Iris pigment epithelial cell (primary cell): ENCODE data around the gene PLCD3.

Source experiments
- DNase-seq: peaks from one replicate; pipeline ENCODE4 v3.0.0-alpha.2; 2011; ENCODE audit warnings: low read depth

PLCD3 gene

DNA sequence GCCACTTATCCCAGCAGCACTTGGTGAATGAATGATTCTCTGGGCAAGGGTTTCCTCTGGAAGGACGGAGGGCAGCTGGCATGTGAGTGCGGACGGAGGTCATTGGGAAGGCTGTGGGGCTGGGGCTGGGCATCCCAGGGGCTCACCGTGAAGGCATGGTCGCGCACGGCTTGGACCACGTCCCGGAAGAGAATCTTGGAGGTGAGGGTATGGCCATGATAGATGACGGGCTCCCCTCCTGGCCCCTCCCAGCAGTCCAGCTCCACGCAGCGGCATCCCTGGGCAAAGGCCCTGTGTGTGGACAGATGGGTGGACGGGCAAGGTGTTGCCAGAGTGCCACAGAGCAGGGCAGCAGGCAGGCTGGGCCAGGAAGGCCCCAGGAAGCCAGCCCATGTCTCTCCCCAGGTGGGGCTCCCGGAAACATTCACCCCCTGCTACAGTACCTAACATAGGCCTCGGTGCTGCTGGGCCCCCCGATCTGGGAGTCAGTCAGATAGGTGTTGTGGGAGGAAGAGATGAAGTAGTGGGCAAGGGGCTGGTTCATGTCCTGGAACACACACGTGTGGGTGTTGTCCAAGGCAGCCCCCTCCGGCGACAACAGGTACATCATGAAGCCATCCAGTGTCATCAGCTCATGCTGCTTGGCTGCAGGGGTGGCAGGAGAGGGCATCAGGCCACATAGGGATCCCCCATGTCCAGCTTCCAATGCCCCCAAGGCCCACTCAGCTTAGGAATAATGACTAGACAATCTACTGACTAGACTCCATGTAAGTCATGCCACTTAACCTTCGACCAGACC is 14.3 kb downstream of the PLCD3 start:
- no peak for DNase-seq

DNA sequence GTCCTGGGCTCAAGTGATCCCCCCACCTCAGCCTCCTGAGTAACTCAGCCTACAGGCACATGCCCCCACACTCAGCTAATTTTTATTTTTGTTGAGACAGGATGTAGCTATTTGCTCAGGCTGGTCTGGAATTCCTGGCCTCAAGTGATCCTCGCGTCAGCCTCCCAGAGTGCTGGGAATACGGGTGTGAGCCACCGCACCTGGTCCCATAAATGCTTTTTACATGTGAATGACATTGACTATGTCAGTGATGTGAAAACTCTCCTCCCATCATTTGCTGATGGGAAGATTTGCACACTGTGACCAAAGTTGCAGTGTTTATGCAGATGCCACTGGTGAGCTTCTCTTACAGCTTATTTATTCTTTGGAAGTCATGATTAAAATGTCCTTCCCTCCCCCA is 15.0 kb downstream of the PLCD3 start:
- no peak for DNase-seq

DNA sequence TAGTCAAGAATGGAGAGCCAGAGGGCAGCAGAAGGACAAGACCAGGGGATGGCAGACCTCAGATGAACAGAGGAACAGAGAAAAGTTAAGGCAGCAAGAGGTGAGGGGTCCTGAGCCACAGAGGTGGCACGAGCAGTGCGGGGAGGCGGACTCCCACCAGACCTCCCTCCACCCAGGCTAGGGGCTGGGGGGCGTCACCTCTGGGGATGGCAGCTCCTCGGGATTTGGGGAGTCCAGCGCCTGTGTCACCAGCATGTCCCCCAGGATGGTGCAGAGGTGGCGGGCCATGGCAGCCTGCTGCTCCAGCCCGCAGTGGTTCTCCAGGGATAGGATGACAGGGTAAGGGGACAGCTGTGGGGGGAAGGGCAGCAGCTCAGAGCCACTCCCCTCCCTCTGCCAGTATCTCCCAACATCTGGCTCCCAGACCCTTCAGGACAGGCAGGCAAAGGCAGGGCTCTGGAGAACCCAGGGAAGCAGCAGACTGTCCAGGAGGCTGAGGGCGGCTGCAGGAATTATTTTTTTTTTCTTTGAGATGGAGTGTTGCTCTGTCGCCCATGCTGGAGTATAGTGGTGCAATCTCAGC is 15.8 kb downstream of the PLCD3 start:
- no peak for DNase-seq

DNA sequence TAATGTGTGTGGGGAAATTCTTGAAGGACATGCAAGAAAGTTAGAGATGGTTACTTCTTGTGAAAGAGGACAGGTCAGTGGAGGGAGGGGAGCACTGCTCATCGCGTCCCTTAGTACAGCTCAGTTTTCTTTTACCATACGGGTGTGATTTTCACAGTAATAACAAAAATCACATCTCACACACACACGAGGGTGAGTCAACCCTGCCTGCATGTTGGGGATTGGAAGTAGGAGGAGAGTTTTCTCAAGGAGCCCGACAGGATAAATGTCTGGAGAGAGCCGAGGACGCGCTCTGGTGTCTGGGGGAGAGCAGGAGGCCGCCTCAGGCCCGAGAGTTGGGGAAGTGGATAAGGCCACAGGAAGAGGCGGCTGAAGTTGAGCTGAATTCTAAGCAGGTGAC is 16.4 kb downstream of the PLCD3 start:
- DNase-seq: no peak

DNA sequence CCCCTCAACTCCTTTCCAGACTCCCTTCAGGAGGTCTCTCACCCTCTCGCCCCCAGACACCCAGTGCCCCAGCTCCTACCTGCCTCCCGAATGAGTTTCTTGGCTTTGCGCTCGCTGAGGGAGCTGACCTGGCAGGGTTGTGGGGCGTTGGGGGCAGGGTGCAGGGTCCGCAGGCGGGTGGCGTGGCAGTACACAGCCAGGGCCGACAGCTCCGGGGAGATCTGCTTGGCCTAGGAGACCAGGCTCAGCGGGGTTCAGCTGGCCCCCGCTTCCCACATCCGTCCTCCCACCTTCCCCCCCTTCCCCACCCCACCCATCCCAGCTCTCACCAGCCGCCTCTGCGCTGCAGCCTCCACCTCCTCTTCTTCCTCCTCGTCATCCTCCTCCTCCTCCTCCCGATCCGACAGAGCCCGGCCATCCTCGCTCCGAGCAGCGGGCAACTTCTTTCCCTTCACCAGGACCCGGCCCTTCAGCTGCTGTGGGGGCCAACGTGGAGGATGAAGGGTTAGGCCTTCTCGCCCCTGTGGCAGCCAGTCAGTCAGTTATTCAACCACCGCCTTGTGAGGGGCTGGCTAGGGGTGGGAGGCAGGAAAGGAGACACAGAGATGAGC is 17.2 kb downstream of the PLCD3 start:
- DNase-seq: no peak

DNA sequence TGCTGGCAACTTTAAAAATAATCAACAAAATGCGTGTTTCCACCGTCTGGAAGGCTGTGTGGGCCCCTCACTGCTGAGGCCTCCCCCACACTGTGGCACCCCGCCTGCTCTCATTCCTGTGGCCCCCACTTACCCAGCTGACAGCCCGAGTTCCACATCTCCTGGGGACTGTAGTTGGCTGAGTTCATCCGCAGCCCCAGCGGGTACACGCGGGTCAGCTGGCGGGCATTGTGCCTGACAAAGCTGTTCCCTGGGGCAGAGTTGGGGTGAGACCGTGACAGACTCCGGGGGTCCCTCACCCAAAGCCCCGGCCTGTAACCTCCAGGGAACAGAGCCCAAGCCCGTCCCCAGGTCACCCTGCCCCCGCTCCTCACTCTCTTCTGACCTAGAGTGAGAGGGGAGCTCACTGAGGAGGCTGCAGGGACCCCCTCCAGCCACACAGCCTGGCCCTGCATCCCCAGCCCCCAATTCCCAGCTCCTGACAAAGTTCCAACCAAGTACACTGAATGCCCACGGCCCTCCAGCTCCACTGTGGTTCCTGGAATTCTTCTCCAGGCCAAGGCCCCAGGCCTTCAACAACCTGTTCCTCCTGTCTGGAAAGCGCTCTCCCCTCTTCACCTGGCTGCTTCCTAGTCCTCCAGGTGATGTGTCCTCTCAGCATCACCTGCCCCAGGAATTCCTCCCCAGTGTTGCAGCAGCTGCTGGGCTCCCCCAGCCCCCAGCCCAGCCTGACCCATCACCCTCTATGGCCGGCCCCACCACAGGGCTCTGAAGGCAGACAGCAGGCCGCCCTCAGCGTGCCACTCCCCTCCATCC is 18.0 kb downstream of the PLCD3 start:
- DNase-seq: no peak

DNA sequence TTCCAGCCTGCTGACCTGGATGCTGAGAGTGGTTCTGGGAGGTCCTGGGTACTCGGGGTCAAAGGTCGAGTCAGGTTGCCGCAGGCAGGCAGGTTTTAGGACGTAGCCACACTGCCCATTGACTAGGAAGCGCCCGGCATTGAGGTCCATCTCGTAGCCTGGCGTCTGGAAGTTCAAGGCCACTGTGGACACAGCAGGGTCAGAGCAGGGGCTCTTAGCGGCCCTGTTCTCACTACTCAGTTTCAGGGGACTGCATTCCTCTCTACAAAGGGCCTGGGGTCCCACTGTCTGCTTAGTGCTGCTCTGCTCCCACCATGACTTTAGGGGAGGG is 18.9 kb downstream of the PLCD3 start:
- no peak for DNase-seq

DNA sequence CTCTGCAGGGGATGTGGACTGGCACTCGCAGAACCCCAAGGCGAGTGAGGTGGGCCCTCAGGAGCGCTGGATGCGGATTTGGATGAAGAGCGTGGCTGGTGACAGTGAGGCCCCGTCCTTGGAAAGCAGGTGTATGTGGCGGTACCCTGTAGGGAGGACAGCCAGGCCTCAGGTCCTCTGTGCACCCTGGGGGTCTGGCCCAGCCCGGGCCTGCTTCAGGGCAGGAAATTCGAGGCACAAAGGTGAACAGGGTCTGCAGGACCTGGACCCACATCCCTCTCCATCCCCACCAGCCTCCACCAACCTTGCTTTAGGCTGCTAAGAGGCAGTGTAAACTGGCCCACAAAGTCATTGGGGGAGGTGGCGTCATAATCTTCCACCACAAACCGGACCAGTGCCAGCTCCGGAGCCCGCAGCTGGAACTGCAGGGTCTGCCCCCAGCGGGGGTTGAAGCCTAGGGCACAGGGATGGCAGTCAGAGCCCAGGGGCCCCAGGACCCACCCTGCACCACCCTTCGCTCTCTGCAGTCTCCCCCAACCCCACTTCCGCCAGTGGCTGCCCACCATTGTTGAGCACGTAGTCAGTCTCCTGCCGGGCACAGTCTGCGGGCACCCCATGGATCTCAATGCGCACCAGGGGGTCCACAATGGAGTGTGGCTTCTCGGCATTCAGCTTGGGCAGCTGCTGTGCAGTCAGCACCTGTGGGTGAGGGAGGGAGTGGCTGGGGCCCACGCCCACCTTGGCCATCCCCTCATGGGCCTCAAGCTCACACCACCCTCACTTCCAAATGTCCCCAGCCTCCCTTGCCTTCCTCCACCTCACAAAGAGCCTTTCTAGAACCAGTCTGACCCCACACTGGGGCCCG is 19.5 kb downstream of the PLCD3 start:
- no peak for DNase-seq

DNA sequence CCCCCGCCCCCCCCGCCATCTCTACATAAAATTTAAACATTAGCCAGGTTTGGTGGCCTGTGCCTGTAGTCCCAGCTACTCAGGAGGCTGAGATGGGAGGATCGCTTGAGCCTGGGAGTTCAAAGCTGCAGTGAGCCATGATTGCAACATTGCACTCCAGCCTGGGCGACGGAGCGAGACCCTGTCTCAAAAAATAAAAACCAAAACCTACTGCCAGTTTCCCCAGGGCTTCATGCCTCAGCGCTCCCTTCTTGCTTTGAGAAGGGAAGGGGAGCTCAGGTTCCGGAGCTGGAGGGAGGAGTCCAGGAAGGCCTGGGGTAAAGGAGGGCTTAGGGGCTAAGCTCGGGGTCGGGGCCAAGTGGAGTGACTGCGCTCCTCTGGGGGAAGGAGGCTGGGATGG is 20.5 kb downstream of the PLCD3 start:
- no peak for DNase-seq

DNA sequence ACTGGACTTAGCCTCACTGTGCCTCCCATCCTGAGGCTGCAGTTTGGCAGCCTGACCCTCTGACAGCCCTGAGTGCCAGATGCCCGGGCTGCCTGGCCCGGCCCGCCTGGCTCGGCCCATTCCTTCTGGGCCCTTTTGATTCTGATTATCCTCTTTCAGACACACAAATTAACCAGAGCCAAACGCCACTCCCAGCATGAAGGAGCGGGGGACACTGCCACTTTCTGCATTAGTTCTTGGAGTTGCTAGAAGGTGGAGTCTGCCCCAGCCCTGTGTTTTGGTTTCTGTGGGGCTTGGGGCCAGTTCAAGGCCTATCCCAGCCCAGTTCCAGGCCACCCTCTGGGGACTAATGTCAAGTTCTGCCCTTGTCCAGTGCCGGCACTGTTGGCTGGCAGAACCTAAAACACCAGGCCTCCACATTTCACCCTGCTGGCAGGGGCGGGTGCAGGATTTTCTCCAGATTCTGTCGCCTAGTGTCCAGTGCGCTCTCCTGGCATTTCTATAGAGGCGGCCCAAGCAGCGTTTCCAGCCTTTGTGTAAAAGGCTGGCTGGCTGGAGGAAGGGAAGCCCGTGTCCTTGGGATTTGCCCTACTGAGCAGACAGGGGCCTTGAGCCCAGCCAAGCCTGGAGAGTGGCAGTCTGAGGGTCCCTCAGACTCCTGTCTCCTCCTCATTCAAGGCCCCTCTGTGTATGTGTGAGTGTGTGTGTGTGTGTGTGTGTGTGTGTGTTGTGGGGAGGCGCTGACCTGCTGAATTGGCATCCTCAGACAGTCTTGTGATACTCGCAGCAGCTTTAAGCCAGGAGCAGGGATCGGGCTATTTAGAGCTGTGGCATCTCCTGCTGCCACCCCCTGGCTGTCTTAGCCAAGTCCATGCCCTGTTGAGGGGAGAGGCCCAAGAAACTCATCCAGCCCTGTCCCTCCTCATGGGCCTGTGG is 21.4 kb downstream of the PLCD3 start:
- DNase-seq: no peak

DNA sequence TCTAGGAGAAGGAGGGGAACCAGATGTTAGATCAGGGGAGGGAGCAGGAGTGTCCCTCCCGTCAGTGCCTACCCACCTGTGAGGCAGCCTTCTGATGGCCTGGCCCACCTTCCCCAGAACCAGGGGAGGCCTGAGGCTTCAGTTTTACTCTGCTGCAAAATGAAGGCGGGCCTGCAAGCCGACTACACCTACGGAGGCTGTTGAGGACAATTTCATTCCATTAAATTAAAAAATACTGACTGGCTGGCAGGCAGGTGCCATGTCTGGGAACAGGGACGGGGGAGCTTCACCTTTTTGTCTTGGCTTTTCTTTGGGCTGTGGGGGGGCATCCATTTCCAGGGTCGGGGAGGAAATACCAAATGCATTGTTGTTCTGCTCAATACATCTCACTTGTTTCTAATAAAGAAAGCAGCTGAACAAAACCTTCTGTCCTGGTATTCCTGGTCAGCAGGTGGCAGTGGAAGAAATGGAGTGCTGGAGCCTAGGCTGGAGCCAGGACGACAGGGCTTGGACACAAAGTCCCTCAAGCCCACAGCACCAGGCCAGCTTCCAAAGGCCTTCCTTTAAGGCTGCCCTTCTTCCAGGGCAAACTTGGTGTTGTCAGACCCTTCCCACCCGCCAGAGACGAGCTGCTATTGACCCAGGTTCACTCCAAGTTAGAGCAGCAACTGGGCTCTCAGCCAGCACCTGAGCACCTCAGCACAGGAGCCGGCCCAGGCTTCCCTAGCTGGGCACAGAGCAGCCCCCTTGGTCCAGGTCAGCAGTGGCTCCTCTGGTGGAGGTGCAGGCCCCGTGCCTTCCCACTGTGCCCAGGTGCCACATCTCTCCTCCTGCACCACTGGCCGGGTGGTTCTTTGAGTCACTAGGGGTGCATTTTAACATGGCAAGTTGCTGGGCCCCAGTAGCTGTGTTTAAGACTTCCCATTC is 23.5 kb downstream of the PLCD3 start:
- DNase-seq: no peak

DNA sequence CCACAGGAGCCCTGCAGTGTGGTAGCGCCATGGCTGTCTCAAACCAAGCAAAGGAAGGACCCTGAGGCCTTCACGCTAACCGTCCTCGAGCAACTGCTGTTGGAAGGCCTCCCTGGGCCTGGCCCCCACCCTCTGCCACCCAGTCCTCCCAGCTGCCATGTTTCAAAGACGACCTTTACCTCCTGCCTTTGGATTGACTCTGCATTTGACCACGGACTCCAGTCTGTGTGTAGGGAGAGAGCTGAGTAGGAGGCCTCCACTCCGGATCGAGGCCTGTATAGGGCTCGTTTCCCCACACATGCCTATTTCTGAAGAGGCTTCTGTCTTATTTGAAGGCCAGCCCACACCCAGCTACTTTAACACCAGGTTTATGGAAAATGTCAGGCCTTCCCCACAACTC is 24.3 kb downstream of the PLCD3 start:
- no peak for DNase-seq

DNA sequence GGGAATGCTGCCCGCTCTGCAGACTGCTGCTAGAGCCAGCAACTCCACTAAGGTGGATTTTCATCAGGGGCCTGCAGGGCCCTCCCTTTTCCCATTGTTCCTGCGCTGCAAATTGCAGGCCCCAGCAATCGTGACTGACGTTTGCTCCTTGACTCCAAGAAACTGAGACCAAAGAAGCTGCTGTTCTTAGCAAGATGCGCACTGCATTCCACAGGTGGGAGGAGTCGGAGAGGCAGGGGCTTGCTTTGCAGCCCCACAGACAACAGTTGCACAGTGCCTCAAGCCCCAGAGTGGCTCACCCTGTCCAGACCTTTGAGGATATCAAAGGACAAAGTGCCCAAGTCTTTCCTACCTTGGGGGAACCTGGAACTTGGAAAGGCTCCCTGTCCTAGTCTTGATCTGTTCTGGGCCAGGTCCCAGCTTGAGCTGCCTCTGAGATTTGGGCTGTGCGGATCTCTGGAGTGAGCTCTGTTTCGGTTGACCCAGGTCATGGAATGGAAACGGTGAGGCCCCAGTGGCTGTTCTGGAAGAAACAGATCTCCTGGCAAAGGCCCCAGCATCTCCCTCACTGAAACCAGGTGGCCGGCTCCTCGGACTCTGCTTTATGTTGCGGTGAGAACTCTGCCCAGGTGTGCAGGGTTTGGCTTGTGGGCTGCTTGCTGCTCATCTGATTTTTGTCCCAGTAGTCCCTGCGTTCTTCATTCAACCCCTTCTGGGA is 24.9 kb downstream of the PLCD3 start:
- DNase-seq: no peak

DNA sequence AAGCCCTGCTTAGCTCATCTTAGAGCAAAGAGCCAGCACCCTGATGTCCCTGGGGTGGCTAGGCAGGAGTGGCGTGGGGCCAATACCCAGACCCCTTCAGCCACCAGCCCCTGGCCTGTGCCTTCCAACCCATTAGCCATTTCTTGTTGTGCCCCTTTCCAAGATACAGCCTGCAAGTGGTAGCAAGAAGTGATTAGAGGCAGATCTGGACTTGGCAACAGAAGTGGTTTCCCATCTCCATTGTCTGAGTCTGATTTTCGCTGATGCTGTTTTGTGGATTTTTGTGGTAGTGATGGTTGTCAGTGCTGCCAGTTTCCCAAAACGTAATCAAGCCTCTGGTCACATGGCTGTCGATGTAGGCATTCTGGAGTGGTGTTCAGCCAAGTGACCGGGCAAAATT is 25.7 kb downstream of the PLCD3 start:
- DNase-seq: no peak

DNA sequence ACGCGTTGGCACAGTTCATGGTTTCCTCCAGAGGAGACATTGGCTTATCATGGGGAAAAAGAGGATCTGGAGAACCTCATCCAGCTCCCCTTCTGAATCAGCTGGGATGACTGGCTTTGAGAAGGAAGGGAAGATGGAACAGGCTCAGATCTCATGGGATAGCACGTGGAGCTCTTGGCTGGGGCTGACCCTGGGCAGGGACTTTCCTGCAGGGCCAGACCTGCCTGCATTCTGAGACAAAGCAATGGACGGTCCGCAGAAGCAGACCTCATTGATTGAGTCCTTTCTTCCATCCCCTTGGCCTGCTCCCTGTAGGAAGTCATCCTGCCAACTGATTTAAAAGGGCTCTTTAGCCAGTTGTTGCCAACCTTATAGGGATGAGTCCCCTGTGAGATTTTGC is 26.2 kb downstream of the PLCD3 start:
- DNase-seq: no peak

DNA sequence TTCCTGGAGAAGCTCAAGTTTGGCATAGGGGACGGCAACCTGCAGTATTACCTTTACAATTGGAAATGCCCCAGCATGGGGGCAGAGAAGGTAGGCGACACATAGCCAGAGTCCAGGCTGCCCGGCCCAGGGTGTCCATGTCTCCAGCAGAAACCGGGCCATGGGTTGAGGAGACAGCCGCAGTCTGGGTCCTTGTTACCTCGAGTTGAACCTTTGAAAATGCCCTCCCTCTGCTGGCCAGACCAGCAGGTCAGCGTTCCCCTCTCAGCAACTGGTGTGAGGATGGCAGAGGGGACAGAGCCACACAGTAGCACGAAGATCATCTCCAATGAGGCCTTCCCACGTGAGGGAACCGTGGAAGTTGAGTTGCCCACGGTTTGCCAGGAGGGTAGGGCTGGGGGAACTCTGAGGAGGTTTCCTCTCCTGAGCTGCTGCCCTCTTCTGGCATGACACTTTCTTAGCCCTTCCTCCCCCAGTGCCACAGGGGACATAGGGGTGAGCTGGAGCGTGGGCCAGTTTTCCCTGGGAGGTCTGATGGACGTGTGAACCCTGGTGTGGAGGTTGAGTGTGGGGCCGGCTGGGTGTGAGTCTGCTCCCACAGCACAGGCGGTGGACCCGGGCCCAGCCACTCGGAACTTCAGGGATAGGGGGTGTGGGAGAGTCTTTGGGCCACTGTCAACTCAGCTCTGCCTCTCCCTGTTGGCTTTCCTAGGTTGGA is 27.2 kb downstream of the PLCD3 start:
- DNase-seq: no peak

DNA sequence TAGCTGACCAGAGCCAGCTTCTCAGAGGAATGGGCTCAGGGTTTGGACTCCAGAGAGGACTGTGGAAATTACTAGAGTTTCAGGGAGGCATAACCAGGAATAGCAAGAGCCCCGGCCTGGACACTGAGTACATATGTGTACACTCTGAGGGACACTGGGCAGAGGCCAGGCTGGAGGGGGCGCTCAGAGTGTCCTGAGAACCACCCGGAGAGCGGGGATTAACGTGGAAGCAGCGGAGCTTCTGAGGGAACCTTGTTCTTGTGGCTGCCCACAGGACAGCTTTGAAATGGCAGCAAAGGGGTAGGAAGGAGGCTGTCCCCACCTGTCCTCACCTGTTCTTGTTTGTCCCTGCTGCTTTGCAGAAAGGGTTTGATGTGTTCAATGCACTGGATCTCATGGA is 27.8 kb downstream of the PLCD3 start:
- DNase-seq: no peak

DNA sequence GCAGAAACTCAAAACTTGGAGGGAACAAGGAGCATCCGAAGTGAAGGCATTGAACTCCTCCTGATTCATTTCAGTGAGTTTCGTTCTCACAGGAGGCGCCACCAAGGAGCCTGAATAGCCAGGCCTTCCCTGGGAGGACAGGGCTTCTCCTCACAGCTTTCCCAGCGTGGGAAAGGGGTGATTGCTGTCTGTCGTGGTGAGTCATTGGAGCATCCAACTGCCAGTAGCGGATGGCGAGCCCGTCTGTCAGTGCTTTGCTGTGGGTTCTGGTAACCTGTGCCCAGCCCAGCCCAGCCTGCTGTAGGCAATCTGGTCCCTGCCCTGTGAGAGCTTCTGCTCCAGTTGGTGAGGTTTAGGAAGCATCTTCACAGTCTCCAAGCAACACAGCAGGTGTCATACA is 28.3 kb downstream of the PLCD3 start:
- no peak for DNase-seq
